Left forelimb (tissue), 1 donor: ENCODE results near the gene PSMB7.
A peak's percentile ranks its signal among the peaks of the same experiment; 100 is the strongest.

ENCODE experiments used
- DNase-seq: peaks from one replicate; pipeline ENCODE4 v3.0.0-alpha.2; 2018; ENCODE audit warnings: low spot score

The PSMB7 gene

DNA sequence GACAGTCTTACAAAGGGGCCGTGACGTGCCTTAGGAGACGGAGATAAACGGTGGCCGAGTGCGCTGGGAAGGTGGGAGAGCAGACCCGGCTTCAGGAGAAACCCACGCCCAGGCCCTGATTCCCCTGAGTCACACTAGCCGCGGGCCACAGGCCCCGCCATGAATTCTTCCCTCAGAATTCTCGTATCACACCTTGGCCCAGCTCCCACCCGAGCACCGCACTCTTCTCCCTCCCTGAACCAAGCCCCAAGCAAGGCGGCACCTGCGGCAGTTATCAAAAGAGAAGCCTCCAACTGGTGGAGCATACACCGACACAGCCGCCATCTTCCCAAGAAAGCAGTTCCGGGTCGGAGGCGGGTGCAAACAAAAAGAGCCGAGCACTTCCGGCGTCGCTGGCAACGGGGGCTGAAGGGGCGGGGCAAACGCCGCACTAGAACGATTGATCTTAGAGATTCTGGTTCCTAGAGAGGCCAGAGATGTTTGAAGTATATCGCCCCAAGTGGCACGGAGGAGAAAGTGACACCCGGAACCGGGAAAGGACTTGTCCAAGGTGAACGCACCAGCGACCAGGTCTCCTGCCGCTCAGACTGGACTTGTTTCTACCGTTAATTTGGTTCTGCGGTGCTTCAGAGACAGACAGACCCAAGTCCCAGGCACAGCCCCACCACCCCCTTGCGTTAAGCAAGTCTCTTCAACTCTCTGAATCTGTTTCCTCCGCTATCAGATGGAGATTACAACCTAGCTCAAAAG lies at the start of gene PSMB7:
TSS of gene PSMB7 (minus strand) at position 341 of the 750 bp plus-strand sequence. CDS start at position 324, 17 bp downstream.
- DNase-seq: peak; percentile 97

DNA sequence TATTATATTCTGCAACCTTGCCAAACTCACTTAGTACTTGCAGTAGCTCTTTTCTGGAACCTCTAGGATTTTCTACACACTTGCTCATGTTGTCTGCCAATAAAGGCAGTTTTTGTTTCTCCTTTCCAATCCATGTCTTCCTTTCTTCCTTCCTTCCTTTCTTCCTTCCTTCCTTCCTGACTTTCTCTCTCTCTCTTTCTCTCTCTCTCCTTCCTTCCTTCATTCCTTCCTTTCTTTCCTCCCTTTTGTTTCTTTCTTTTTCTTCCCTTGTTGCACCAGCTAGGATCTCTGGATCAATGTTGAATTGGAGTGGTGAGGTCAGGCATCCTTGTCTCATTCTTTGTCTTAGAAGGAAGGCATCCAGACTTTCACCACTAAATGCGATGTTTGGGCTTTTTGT lies 47.5 kb upstream of the PSMB7 start:
- no peak for DNase-seq

DNA sequence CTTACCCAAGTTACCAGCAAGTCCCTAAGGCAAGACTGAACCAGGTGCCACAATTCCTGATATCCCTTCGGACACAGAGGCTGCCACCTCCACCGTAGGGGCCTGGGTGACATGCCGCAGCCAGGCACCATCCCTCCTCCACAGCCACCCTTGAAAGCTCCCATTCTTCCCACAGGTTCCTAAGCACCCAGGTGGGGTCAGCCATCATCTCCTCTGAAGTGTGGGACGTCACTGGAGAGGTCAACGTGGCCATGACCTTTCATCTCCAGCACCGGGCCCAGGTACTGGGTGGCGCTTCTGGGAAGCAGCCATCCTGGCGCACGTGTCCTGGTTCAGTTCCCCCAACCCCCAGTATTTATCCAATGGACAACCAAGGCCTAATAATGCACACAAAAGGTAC lies 43.2 kb upstream of the PSMB7 start:
- no peak for DNase-seq

DNA sequence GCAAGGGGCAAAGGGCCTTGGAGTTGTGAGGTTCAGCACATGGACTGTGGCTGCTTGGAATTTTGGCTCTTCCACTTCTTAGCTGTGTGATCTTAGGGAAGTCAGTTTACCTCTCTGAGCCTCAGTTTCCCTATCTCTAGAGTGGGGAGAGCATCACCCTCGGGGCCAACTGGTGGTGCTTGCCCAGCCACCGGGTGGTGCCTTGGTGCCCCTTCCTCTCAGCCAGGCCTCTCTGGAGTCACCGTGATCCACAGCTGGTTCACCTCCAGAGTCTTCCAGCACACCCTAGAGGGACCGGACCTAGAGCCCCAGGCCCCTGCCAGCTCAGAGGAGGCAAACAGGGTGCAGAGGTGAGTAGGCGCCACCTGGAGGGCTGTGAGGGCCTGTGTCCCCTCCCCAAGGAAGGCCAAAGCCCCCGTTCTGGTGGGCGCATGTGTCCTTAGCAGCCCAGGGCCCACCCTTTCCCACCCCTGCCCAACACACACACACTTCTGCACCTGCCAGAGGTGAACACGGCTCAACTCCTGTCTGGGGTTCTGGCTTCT lies 42.7 kb upstream of the PSMB7 start:
- no peak for DNase-seq

DNA sequence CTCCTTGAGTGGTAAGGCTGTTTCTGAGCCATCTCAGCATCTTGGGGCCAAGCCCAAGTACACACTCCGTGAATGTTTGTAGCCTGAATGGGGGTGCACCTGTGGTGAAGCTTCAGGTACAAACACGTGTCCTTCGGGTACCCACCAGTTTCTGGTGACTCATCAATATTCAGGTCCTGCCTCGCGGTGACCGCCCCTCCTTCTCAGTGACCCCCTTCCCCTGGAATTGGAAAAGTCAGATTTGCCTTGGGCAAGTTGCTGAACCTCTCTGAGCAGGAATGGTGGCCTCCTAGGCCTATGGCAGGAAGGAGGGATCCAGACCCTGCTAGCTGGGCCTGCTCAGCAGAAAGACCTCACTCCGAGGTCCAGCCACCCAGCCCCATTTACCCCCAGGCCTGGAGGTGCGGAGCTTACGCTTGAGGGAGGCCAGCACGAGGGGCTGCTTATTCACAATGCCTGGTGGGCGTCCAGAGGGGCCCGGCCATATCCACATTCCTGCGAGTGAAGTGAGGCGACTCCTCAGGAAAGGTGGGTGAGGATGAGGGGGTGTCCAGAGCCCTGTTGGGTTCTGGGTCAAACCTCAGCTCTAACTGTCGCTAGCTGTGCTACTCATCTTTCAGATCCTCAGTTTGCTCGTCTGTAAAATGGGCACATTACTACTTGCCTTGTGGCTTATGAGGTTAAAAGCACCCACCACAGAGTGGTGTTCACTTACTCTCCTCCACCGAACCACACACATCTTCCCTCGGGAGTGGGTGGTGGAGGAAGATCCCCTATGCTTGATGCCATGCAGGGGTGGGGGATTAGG lies 42.0 kb upstream of the PSMB7 start:
- no peak for DNase-seq

DNA sequence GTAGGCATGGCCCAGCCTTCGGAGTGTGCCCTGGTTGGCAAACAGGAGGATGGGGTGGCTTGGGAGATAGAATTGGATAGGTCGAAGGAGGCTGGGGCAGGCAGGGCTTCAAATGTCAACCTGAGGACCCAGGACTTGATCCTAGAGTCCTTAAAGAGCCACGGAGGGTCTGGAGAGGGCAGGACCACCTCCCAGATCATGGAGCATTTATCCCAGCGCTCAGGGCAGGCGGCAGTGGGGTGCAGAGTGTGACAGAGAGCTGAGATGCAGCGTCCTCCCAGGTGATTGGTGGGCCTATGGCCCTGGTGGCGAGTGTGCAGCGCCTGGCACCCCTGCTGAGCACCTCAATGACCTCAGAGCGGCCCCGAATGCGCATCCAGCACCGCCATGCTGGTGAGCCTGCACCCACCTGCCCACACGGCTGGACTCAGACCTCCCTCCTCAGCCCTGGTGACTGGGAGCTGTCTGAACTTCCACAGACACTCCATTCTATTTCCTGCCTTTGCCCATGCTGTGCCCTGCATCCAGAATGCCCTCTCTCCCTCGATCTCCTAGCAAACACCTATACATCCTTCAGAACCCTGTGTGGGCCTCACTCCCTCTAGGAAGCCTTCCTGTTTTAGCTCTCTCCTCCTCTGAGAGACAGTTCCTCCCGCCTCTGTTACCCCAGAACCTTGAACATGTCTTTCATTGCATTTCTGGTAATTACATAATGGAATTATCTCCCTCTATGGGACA lies 41.3 kb upstream of the PSMB7 start:
- DNase-seq: no peak

DNA sequence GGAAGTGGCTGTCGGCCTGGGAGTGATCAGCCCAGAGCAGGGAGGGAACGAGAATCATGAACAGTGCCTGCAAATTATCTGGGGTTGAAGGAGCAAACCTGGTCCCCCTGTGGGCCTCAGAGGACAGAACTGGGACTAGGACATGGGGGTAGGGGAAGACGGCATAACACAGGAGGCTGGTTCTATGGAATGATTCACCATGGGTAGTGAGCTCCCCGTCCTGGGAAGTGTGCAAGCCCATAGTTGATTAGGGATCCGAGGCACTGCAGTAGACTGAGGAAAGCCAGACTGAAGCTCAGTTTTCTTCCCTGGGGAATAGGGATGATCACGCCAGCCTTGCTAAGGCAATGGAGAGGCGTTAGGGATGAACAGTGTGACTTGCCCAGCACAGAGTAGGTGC lies 40.6 kb upstream of the PSMB7 start:
- DNase-seq: no peak

DNA sequence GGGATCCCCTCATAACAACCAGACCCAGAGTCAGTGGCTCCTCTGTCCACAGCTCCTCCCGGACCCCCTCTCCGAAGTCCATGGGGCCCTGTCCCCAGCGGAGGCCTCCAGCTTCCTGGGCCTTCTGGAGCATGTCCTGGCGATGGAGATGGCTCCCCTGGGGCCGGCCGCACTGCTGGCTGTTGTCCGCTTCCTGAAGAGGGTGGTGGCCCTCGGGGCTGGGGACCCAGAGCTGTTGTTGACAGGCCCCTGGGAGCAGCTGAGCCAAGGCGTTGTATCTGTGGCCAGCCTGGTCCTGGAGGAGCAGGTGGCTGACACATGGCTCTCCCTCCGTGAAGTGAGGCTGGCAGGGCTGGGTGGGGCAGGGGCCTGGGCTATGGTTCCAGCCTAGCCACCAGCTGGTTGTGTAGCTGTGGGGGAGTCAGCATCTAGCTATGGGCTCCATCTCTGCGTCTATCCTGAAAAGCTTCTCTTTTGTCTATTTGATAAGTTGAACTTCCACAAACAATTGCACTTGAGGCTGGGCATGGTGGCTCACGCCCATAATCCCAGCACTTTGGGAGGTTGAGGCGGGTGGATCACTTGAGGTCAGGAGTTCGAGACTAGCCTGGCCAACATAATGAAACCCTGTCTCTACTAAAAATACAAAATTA lies 39.7 kb upstream of the PSMB7 start:
- no peak for DNase-seq

DNA sequence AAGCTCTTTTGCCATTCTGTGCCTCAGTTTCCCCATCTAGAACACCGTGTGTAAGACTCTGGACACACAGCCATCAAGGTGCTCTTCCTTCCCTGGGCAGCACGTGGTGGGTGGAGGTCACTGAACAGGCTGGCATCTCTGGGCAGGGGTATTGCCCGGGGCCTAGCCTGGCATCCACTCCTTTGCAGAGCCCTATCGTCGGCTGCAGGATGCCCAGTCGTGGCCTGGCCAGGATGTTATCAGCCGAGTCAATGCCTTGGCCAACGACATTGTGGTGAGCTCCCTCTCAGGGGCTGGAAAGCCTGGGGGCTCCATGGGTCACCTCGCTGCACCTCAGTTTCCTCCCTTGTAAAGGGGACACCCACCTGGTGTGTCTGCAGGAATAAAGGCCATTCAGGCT lies 39.1 kb upstream of the PSMB7 start:
- DNase-seq: no peak

DNA sequence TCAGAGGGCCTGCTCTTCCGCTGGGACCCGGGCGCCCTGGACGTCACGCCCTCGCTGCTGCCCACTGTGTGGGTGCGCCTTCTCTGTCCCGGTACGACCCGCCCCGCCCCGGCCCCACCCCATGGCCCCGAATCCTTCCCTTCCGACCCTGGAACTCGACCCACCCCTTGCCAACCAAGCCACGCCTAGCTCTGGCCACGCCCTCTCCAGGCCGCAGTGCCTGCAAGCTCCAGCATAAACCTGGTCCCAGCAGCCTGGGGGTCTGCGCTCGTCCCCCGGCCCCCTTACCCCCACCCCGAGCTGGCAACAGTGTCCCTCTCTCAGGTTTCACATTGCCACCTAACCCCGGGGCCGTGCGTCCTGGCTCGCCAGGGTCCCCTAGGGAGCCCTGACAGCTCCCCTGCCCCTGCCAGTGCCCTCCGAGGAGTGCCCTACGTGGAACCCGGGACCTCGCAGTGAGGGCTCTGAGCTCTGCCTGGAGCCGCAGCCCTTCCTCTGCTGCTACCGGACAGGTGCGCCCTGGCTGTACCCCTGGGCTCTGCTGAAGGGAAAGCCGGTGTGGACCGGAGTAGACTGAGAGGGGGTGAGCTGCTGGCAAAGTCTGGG lies 38.4 kb upstream of the PSMB7 start:
- DNase-seq: no peak

DNA sequence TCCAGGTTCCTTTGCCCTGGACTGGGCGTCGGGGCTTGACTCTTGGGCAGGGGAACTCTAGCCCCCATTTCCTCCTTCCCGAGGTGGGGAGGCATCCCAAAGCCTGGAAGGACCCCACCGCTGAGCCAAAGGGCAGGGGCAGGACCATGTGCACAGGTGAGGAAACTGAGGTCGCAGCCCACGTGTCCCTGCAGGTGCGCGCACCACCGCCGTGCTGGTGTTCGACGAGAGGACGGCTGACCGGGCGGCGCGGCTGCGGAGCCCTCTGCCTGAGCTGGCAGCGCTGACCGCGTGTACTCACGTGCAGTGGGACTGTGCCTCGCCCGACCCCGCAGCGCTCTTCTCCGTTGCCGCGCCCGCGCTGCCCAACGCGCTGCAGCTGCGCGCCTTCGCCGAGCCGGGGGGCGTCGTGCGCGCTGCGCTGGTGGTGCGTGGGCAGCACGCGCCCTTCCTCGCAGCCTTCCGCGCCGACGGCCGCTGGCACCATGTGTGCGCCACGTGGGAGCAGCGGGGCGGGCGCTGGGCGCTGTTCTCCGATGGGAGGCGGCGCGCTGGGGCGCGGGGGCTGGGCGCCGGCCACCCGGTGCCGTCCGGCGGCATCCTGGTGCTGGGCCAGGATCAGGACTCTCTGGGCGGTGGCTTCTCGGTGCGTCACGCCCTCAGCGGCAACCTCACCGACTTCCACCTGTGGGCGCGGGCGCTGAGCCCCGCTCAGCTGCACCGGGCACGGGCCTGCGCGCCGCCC lies 37.8 kb upstream of the PSMB7 start:
- DNase-seq: no peak

DNA sequence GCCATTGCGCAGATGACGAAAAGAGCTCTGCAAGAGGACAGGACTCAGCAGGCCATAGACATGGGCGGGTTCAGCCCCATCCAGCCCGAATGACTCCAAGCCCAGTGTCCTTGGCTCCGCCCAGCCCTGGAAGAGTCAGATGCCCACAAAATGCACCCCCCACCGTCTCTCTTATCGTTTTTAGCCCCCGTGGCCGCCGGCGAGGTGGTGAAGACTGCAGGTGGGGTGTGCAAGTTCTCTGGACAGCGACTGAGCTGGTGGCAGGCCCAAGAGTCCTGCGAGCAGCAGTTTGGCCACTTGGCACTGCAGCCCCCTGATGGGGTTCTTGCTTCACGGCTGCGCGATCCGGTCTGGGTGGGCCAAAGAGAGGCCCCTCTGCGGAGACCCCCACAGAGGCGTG lies 37.1 kb upstream of the PSMB7 start:
- no peak for DNase-seq

DNA sequence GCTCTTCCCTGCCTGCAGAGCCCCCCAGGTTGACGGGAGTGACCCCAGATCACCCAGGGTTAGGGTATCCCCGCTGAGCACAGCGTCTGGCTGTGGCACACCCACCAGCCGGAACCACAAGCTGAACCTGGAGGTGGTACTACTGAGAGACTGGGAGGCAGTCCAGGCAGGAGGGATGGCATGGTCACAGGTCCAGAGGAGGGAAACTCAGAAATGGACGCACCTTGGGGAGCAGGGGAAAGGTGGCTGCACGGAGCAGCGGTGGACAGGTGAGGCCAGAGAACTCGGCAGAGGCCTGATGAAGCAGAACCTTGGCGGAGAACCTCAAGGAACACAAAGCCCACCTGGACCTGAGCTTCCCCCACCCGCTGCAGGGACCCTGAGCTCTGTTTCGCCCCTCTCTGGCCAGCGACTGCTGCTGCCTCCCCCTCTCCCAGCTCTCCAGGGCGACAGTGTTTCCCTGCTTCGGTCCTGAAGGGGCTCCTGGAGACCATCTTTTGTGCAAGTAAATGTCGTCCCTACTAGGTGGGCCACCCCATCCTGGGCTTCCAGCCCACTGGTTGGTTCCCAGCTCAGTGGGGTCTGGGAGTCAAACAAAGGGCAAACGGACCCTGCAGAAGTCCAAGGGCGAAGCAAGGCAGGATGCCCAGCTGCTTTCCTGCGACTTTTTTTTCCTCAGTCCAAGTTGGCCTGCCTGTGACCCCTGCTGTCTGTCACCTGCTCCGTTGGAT lies 35.9 kb upstream of the PSMB7 start:
- no peak for DNase-seq

DNA sequence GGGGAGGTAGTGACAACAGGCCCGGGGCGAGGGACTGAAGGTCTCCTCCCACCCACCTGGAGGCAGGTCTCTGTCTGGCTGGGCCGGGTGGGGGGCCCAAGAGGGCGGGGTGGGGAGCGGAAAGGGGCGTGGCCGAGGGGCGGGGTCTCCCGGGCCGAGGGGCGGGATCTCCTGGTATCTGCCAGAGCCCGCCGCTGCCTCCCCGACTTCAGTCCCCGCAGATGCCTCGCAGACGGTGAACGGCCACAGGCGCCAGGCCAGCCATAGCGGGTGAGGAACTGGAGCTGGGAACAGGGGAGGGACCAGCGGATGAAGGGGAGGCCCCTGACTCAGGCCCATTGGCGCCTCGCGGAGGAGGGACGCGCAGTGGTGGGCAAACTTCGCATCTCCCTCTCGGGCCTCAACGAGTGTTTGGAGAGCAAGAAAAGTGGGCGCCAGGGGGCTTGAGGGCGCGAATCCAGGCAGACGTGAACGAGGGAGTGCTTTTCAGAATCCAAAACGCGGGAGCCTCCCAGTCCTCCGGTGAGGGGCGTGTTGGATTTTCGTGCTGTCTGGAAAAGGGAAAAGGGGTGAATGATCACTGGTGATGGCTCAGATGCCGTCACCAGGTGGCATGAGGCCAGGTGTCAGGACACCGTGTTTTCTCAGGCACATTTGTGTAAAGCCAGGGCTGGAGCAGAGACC lies 35.1 kb upstream of the PSMB7 start, which contains the start of gene ADGRD2:
TSS of gene ADGRD2 (plus strand) at position 211 of the 684 bp plus-strand sequence. CDS start 1,216 bp downstream, outside the sequence.
- no peak for DNase-seq

DNA sequence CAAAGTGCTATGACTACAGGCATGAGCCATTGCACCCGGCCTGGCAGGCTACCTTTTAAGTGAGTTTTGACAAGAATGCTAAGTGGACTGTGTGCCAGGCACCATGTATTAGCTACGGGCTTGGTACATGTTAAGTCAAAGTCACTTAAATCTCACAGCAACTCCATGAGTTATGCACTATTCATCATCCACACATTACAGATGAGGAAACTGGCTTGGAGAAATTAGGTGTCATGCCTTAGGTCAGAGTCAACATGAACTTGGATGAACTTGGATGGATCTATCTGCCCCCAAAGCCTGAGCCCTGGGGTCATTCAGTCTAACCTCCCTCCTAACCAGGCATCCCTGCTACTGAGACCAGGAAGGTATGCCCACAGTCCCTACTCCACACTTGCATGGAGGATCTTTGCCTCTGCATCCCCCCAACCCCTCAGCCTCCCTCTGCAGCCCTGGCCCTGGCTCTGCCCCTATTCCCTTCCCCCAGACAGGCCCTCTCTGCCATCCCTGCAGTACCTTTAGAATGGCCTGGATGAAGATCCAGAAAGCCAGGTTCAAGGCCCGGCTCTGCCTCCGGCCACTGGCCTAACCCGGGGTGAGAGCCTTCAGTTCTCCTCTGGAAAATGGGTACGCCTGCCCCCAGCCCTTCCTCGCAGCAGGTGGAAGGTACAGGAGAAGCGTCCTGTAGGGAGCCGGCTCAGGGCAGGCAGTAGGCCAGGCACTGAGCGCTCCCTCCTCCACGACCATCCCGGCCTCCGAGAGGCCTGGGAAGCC lies 34.3 kb upstream of the PSMB7 start:
- DNase-seq: peak; percentile 23

DNA sequence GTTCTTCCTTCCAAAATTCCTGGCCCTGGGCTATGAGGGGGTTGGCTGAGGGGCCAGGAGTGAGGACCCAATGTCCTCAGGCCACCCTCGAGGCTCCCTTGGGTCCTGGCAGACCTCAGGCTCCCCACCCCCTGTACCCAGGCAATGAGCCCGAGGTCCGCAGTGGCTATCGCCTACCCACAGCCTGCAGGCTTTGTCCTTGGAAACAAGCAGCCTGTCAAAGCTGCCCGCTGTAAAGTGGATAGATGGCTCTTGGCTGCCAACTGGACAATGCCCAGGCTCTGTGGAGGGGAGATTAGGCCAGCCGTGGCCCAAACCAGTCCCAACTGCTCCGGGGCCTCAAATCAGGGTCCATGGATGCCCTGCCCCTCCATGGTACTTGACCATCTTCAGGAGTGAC lies 32.8 kb upstream of the PSMB7 start:
- no peak for DNase-seq

DNA sequence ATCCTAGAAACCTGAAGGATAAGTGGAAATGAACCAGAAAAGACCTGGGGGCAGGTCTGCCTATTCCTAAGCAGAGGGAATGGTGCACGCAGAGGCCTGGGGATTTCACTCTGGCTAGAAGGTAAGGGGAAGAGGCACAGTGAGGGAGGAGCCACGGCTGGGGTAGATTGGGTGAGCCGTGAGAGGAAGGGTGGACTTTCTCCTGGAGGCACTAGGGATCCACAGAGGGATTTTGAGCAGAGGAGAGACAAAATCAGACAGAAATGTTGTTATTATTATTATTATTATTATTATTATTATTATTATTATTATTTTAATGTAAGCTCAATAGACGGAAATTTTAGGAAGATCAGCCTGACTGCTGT lies 32.0 kb upstream of the PSMB7 start:
- DNase-seq: no peak

DNA sequence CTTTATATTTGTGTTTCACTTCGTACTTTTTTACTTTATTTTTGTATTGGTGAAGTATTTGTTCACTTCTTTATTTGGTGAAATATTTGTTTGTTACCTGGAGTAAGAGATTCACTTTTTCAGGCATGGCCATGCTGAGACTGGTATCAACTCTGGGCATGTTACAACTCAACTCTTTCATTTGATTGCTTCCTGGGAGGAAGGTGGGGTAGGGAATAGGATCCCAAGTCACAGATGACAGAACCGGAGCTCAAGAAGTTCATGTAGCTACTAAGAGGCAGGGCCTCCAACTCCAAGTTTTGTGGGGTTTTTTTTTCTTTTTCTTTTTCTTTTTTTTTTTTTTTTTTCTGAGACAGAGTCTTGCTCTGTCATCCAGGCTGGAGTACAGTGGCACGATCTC lies 28.9 kb upstream of the PSMB7 start:
- no peak for DNase-seq

DNA sequence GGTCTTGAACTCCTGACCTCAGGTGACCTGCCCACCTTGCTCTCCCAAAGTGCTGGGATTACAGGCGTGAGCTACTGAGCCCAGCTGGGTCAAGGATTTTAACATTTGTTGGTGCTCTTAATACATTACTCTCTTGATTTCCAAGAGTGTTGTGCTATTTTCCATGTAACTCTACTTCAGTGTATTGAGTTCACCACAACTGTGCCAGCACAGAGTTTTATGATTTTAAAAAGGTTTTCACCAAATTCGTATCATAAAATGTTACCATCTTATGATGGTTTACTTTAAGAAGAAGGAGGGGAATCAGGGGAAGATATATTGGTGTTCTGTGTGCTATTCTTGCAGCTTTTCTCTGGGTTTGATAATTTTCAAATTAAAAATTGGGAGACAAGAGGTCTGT lies 28.4 kb upstream of the PSMB7 start:
- DNase-seq: no peak
